Activated T-cell treated with anti-CD3 and anti-CD28 coated beads, Interleukin-2, amount 50 U/mL, for 4 hours (primary cell): Measurements from ENCODE around the gene FAM181A. TPM values are rescaled to one million over a fixed set of nuclear protein-coding genes. Genes with fewer than 3 reads are reported as not detected.

ENCODE experiments used
- ATAC-seq, 2 donors: fragments of 200-7000 bp; cut with Tn5 transposase; one replicate each; pipeline ENCODE4 v1.10.0; 2021
- DNase-seq: peaks from one replicate; pipeline ENCODE4 v3.0.0-alpha.2; 2020
- H3K27me3 Mint-ChIP-seq: one replicate; pipeline ENCODE4 v1.8.0; 2021; ENCODE audit warnings: low read depth, mixed read lengths
- H3K36me3 Mint-ChIP-seq: one replicate; pipeline ENCODE4 v1.8.0; 2022; ENCODE audit warnings: mixed read lengths; ENCODE audit not compliant: insufficient read depth
- H3K4me1 Mint-ChIP-seq: one replicate; pipeline ENCODE4 v1.8.0; 2021; ENCODE audit warnings: low read depth, mixed read lengths
- H3K4me3 Mint-ChIP-seq: one replicate; pipeline ENCODE4 v1.8.0; 2021; ENCODE audit warnings: mild to moderate bottlenecking, moderate library complexity, mixed read lengths
- H3K9me3 Mint-ChIP-seq: one replicate; pipeline ENCODE4 v1.8.0; 2021; ENCODE audit warnings: mixed read lengths
- total RNA-seq, 3 donors: library from RNA; stranded (reverse); gene quantifications; one replicate each; pipeline ENCODE4 v1.2.1, GENCODE V29; 2021

FAM181A gene
- total RNA-seq, 3 donors from 2014 or later = not detected

DNA sequence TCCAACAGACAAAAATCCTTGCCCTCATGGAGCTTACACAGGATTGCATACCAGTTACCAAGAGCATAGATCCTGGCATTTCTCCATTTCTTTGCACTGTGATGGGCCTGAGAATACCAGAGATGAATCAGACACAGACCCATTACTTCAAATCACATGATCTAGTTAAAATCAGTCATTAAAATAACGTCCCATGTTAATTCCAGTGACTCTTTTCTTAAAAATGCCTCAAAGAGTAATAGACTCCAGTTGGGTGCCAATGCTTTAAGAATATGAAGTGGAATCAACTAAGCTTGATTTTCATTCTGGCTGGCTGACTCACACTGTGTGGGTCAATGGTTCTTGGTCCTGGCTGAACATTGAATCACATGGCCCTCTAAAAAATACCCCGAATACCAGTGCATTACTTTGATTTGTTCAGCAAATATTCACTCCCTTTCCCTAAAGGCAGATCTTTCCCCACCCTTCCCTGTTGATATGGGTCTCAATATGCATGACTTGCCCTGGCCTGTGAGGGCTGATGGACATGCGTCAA, 38.2 kb downstream of the FAM181A start:
- Mint-ChIP-seq H3K4me3 (no peak overlapping the region), H3K9me3 (no peaks in the 10 kb centered on the region), H3K36me3 (no peaks in the 10 kb centered on the region), H3K4me1 (peaks cover 54% of the 10 kb centered on the region), H3K27me3 (no peaks in the 10 kb centered on the region)
- ATAC-seq = no peak
- DNase-seq = no peak

DNA sequence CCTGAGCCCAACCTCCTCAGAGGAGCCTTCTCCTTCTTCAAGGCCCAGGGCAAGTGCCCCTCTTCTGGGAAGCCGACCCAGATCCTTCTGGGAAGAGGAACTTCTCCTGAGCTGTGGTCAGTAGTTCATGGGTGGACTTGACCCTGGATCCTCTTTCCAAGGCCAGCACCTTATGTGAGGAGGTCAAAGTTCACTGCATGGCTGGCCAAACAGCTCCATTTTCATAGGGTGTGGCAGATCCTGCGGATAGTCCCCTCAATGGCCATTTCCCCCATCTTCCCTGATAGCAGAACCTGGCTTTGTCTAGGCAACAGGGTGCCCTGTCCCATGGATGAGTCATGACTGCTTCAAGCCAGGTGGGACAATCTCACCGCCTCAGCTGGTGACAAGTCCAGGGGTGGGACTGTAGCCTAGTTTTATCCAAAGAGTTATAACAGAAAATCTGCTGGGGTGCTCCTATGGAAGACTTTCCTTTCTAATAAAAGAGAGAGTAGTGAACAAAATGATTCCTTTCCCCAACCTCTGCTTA, 38.9 kb downstream of the FAM181A start:
- DNase-seq = no peak
- H3K27me3 Mint-ChIP-seq = no peaks in the 10 kb centered on the region
- no peak for ATAC-seq
- no peaks in the 10 kb centered on the region for H3K9me3 Mint-ChIP-seq
- H3K4me3 Mint-ChIP-seq = no peak overlapping the region
- peaks cover 55% of the 10 kb centered on the region for H3K4me1 Mint-ChIP-seq
- no peaks in the 10 kb centered on the region for H3K36me3 Mint-ChIP-seq

DNA sequence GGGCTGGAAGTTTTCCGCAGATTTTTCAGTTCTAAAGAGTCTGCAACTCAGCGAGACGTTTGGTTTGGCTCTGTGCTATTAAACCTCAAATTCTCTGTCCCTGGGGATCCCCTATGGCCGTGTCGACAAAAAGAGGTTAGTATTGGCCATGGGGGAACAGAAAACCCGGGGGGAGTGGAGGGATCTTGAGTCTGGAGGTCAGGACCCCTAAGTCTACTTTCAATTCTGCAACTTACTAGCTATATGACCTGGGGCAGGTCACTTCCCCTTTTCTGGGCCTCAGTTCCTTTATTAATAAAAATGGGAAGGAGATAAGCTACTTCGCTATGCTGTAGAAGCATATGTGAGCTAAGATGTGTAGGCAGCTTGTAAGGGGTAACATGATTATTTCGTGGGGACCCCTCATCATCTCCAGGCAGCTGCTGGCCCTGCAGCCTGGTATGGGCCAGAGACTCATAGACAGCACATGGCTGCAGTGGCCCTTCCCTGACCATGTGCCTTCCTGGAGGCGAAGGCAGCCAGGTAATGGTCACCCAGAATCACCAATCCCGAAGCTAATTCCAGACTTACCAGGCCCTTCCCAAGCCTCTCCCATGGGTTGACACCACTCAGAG, 40.6 kb downstream of the FAM181A start:
- DNase-seq = no peak

DNA sequence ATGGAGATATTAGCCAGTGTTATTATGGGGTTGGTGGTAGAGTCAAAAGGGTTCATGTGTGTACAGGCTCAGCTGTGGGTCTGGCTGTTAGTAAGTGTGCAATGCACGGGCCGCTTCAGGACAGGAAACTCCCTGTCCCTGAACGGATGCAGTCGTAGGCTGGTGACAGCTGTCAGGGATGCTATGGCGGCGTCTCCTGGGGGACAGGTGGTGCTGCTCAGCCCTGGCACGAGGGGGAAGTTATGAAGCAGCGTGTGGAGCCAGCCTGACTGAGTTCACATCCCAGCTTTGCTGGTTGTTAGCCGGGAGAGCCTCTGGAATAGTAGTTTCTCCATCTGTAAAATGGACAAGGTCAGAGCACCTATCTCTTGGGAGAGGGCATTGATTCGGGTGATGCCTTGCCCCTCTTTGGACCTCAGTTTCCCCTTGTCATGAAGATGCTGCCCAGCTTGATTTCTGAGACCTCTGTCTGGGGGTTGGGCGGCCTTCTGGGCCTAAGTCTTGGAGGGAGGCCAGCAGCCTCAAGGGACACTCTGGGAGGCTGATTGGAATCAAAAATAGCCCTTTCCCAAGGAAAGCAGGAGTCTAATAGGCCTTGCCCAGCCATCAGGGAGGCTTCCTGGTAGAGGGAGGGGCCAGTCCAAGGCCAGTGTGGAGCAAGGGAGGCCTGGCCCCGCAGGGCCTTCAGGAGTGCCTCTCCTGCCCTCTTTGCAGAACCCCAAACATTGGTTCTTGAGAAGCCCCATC, 42.1 kb downstream of the FAM181A start:
- DNase-seq = no peak
- Mint-ChIP-seq H3K4me1 (peaks cover 43% of the 10 kb centered on the region), H3K9me3 (no peaks in the 10 kb centered on the region), H3K36me3 (no peaks in the 10 kb centered on the region), H3K4me3 (no peak overlapping the region), H3K27me3 (no peaks in the 10 kb centered on the region)
- no peak for ATAC-seq

More for the DNA sequence above, 40.6 kb downstream of the FAM181A start:
- Mint-ChIP-seq H3K4me3 (no peak overlapping the region), H3K4me1 (peaks cover 54% of the 10 kb centered on the region), H3K9me3 (no peaks in the 10 kb centered on the region), H3K27me3 (no peaks in the 10 kb centered on the region), H3K36me3 (no peaks in the 10 kb centered on the region)
- no peak for ATAC-seq

DNA sequence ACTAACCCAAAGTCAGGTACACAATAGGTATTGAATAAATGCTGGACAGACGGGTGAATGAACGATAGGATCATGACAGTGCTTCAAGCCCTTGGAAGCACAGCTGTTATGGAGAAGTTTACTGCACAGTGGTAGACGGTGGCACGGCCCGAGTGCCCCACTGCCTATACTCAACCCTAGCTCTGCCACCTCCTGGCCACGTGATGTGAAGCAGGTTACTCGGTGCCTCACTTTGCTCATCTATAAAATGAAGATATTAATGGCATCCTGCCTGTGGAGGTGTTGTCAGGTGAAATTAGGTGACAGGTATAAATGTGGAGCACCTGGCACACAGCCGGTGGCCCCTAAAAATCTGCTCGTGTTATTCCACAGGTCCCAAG, 43.4 kb downstream of the FAM181A start:
- Mint-ChIP-seq H3K36me3 (peaks cover under 1% of the 10 kb centered on the region), H3K9me3 (no peaks in the 10 kb centered on the region), H3K4me3 (peak overlapping the region; percentile 79), H3K27me3 (peaks cover 2% of the 10 kb centered on the region), H3K4me1 (peaks cover 37% of the 10 kb centered on the region)
- ATAC-seq (peak; percentile 64 to 66), DNase-seq (peak; percentile 70)

DNA sequence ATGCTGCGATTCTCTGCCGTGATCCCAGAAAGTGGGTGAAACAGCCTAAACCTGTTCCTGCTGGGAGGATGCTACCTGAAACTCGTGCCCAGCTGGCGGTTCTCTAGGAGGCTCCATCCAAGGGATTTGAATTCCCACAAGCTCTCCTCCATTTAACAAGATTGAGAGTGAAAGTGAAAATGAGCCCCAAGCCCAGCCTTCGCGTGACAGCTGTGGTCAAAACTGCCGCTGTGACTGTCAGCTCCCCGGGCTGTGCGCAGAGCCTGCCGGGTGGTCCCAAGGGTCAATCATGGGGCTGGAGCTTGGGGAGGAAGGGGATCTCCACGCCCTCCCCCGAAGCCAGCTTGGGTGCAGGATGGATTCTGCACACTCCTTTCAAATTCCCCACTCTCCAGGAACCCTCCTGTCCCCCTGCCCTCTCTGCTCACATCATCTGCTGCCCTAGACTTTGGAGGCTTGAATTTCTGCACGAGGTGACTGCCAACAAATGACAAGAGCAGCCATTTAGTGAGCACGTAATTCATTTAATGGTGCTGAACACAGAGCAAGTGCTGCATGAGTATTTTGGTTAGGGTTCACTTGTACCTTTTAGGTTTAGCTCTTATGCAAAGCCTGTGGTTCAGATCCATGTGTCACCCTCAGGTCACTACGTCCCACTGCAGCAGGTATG, 44.0 kb downstream of the FAM181A start:
- DNase-seq = peak; percentile 36
- Mint-ChIP-seq H3K36me3 (peaks cover 6% of the 10 kb centered on the region), H3K4me3 (peak overlapping the region; percentile 79), H3K4me1 (peaks cover 41% of the 10 kb centered on the region), H3K27me3 (peaks cover 8% of the 10 kb centered on the region), H3K9me3 (peaks cover 5% of the 10 kb centered on the region)
- ATAC-seq = peak; percentile 79 to 80

DNA sequence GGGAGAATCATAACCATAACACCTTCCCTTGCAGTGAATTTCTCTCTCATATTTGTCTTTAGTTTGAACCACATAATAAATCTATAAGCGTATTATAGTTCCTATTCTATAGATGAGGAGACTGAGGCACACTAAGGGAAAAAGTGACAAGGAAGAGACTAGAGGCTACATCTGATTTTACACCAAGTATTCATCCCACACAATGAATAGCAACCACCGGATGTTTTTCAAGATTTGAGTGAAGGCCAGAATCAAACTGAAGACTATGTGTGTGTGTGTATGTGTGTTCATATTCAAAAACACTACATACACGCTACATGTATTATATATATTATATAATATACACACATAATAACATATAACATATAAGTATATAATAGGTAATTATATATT, 44.5 kb downstream of the FAM181A start:
- ATAC-seq (no peak), DNase-seq (no peak)
- Mint-ChIP-seq H3K4me1 (peaks cover 46% of the 10 kb centered on the region), H3K36me3 (peaks cover 6% of the 10 kb centered on the region), H3K9me3 (peaks cover 7% of the 10 kb centered on the region), H3K4me3 (peak overlapping the region; percentile 79), H3K27me3 (peaks cover 8% of the 10 kb centered on the region)

DNA sequence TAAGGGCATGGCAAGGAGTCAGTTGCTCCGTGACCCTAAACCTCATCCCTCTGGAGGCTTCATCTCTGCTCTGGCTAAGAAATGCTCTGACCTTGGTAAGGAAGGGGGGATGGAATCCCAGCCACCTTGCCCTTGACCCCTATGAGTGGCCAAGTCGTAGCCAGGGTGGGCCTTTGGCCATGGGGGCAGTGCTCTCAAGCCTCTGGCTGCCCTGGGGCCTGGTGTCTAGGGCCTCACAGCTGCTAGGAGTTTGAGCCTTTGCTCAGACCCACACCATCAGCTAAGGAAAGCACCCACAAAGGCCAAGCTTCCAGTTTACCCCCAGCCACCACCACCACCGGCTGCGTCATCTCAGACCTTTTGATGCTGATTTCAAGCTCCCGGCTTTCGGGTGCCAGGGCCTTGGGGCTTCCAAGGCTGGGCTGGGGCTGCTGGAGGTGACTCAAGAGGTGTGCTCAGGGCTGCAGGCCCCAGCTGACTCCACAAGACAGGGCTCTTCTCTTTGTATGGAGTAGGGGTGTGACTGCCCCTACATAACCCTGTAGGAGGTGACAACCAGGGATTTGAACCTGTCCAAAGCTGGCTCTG, 45.6 kb downstream of the FAM181A start:
- peaks cover 11% of the 10 kb centered on the region for H3K9me3 Mint-ChIP-seq
- no peak for DNase-seq
- no peak overlapping the region for H3K4me3 Mint-ChIP-seq
- H3K4me1 Mint-ChIP-seq = peaks cover 57% of the 10 kb centered on the region
- no peak for ATAC-seq
- H3K27me3 Mint-ChIP-seq = peaks cover 8% of the 10 kb centered on the region
- peaks cover 6% of the 10 kb centered on the region for H3K36me3 Mint-ChIP-seq

DNA sequence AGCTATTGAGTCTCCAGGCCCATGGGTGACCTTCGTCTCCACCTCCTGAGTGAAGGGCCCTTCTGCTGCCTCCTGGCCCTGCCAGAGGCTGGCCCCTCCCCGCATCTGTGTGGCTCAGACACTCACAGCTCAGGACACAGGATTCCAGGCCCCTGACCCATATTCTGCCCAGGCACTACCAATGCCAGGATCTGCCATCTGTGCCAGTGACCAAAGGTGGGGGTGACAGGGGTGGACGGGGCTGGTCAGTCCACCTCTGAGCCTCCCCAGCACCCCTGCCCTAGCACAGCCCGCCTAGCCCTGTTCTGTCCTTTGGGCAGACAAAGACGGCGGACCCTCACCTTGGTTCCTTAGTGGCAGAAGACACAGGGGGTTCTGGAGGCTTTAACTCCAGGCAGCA, 46.5 kb downstream of the FAM181A start:
- Mint-ChIP-seq H3K4me3 (no peak overlapping the region), H3K4me1 (peaks cover 66% of the 10 kb centered on the region), H3K36me3 (peaks cover 8% of the 10 kb centered on the region), H3K27me3 (peaks cover 8% of the 10 kb centered on the region), H3K9me3 (peaks cover 15% of the 10 kb centered on the region)
- ATAC-seq (no peak), DNase-seq (no peak)

DNA sequence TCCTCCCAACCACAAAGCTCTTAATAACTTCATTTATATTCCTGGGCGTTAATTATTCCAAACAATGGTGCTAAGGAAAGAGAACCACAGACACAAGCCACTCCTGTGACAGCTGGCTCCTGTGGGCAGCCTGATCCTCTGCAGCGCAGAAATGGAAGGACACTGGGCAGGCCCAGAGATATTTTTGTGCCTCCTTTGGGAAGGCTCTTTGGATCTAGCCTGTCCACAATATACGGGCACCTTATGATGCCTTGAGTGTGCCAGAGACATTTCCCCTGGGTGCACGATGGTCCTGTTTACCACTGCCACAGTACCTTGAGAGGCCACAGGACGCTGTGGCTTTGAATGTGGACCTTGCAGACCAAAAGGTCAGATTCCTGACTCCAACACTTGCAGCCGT, 47.2 kb downstream of the FAM181A start:
- H3K4me3 Mint-ChIP-seq = no peak overlapping the region
- DNase-seq (no peak), ATAC-seq (no peak)
- peaks cover 8% of the 10 kb centered on the region for H3K36me3 Mint-ChIP-seq
- peaks cover 8% of the 10 kb centered on the region for H3K27me3 Mint-ChIP-seq
- H3K4me1 Mint-ChIP-seq = peaks cover 69% of the 10 kb centered on the region
- peaks cover 15% of the 10 kb centered on the region for H3K9me3 Mint-ChIP-seq

DNA sequence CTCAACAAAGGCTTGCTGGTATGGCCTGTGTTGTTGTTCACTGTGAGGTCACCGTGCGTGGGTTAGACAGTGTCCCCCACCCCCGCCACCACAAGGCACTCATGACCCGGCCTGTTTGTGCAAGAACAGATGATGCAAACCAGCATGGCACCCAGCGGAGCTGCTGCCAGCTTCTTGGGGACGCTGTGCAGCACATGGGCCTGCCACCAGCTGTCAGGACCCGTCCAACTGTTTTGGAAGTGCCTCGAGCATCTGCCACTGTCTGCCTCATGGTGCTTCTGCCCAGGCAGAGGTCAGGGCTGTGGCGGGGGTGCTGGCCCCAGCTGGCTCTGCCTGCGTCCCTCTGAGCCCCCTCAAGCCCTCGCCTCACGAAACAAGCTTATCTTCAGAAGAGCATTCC, 47.7 kb downstream of the FAM181A start:
- Mint-ChIP-seq H3K27me3 (peaks cover 8% of the 10 kb centered on the region), H3K4me3 (no peak overlapping the region), H3K9me3 (peaks cover 15% of the 10 kb centered on the region), H3K4me1 (peaks cover 71% of the 10 kb centered on the region), H3K36me3 (peaks cover 8% of the 10 kb centered on the region)
- DNase-seq (no peak), ATAC-seq (no peak)

DNA sequence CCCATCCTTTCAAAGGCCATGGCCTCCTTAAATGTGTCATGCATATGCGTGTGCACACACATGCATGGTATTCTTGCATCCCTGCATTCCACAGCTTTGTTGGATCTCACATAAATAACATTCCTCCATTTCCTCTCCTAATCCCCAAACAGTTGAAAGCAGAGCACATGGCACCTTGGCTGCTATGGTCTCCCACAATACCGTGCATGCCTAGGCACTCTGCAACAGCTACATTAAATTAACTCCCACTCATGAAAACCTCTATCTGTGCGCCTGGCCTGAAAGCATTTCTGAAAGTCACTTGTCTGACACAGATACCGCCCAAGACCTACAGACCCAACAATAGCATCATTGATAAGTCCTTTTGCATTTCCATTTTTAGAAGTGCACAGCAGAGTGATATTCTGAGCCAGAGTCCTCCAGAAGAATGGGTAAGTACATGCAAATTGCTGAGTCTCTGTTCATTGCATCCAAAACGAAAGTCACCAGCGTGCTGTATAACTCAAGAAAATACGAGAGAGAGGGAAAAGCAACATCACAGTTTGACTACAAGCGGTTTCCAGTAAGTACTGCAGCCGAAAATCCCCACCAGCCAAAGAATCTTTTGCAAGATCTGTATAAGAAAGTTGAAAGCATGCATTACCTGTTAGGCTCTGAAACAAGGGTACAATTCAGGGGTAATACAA, 48.8 kb downstream of the FAM181A start:
- H3K4me1 Mint-ChIP-seq = peaks cover 71% of the 10 kb centered on the region
- H3K4me3 Mint-ChIP-seq = peak overlapping the region; percentile 37
- peaks cover 15% of the 10 kb centered on the region for H3K9me3 Mint-ChIP-seq
- peaks cover 8% of the 10 kb centered on the region for H3K27me3 Mint-ChIP-seq
- peaks cover 8% of the 10 kb centered on the region for H3K36me3 Mint-ChIP-seq
- ATAC-seq (peak; percentile 28 to 33), DNase-seq (no peak)

DNA sequence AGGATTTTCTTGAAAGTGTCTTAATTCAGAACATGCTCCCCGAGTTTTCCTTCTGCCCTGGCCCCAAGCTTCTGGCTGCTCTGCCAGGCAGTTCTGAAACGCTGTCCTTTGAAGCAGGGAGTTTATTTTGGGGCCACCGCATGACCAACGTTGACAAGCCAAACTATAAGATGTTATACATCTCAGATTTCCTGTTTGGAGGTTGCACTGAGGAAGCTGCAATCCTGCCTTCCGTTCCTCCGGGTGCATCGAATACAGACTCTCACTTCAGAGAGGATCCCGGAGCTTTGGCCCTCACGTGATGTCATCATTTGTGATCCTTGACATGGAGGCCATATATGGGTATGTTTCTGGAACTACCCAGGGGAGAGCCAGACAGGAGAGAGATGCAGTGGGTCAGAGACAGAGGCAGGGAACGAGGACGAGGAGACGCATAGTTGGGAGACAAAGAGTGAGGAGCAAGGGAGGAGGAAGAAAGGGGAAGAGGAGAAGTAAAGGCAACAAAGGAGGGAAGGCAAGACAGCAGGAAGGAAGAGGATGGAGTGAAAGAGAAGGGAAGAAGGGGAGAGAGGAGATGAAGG, 49.4 kb downstream of the FAM181A start, which contains the start of gene ASB2:
TSS of gene ASB2 (minus strand) at position 94 of the 581 bp plus-strand sequence. CDS start 12,031 bp downstream, outside the sequence.
- ATAC-seq (no peak), DNase-seq (no peak)
- Mint-ChIP-seq H3K36me3 (peaks cover 8% of the 10 kb centered on the region), H3K9me3 (peaks cover 15% of the 10 kb centered on the region), H3K4me3 (peak within 1 kb of the TSS; percentile 37), H3K4me1 (peaks cover 65% of the 10 kb centered on the region), H3K27me3 (peaks cover 8% of the 10 kb centered on the region)
